Hematopoietic multipotent progenitor cell treated with erythropoietin and hydrocortisone succinate and interleukin-3 and kit ligand, for 6 days (in vitro differentiated cells): ENCODE measurements around the gene GJC2.
"Not testable (repeated sequence)": the region's sequence is repeated elsewhere in the genome, so short reads cannot be mapped to it uniquely, and the experiment has no call there.

Source experiments
- DNase-seq: peaks from one replicate; pipeline ENCODE4 v3.0.0-alpha.2; 2015

The GJC2 gene

GRCh38 chr1:228149406-228150119 lies at the start of gene GJC2:
TSS of gene GJC2 (plus strand) at chr1:228149930. CDS start at chr1:228157759, 7,829 bp downstream.
- DNase-seq, result no peak

- DNase-seq, result no peak
These were observed 48.7 kb upstream of the GJC2 start for GRCh38 chr1:228100822-228101613.

- no peak for DNase-seq
These were observed 48.1 kb upstream of the GJC2 start for GRCh38 chr1:228101614-228101993.

GRCh38 chr1:228101994-228102790 lies 47.5 kb upstream of the GJC2 start:
- DNase-seq, result peak; percentile 78

GRCh38 chr1:228102791-228103620 lies 46.7 kb upstream of the GJC2 start, which contains the start of gene C1orf35:
TSS of gene C1orf35 (minus strand) at chr1:228103325. CDS start at chr1:228103227, 98 bp downstream.
- DNase-seq, result peak; percentile 96

GRCh38 chr1:228104526-228105269 lies 45.0 kb upstream of the GJC2 start:
- no peak for DNase-seq

- DNase-seq, result no peak
These were observed 44.3 kb upstream of the GJC2 start for GRCh38 chr1:228105270-228105995.

- no peak for DNase-seq
These were observed 43.5 kb upstream of the GJC2 start for GRCh38 chr1:228105996-228106799.

- DNase-seq, result no peak
These were observed 43.0 kb upstream of the GJC2 start for GRCh38 chr1:228106800-228107054.

GRCh38 chr1:228107636-228108035 lies 42.1 kb upstream of the GJC2 start:
- no peak for DNase-seq

GRCh38 chr1:228108055-228108690 lies 41.6 kb upstream of the GJC2 start:
- DNase-seq, result no peak

- no peak for DNase-seq
These were observed 41.0 kb upstream of the GJC2 start for GRCh38 chr1:228108742-228109072.

- DNase-seq, result peak; percentile 97
These were observed 40.4 kb upstream of the GJC2 start, which contains the start of gene MRPL55 for GRCh38 chr1:228109073-228109961. TSS of gene MRPL55 (minus strand) at chr1:228109299. CDS start at chr1:228108260, 1,039 bp downstream.

GRCh38 chr1:228109962-228110488 lies 39.7 kb upstream of the GJC2 start:
- no peak for DNase-seq

GRCh38 chr1:228110556-228110955 lies 39.2 kb upstream of the GJC2 start:
- no peak for DNase-seq

GRCh38 chr1:228111315-228111714 lies 38.4 kb upstream of the GJC2 start:
- DNase-seq, result not testable (repeated sequence)

GRCh38 chr1:228112167-228112566 lies 37.6 kb upstream of the GJC2 start:
- no peak for DNase-seq

- DNase-seq, result no peak
These were observed 37.1 kb upstream of the GJC2 start for GRCh38 chr1:228112617-228113016.
